Measurements from ENCODE around the gene DNAH1.

DNA sequence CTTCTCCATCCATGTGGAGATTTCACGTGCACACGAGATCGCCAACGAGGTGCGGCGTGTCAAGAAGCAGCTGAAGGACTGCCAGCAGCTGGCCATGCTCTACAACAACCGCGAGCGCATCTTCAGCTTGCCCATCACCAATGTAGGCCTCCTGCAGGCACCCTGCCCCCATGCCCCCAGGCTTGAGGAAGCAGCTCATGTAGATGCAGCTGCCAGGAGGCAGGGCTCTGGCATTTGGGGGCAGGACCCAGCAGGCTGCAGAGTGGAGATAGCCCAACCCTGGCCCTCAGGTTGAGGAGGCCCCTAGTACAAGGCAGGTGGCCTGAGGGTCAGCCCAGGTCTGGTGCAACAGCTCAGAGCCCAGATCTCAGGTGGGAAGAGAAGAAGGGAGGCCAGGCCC, 36.4 kb downstream of the DNAH1 start:
- TF ChIP-seq, protein P1, sequence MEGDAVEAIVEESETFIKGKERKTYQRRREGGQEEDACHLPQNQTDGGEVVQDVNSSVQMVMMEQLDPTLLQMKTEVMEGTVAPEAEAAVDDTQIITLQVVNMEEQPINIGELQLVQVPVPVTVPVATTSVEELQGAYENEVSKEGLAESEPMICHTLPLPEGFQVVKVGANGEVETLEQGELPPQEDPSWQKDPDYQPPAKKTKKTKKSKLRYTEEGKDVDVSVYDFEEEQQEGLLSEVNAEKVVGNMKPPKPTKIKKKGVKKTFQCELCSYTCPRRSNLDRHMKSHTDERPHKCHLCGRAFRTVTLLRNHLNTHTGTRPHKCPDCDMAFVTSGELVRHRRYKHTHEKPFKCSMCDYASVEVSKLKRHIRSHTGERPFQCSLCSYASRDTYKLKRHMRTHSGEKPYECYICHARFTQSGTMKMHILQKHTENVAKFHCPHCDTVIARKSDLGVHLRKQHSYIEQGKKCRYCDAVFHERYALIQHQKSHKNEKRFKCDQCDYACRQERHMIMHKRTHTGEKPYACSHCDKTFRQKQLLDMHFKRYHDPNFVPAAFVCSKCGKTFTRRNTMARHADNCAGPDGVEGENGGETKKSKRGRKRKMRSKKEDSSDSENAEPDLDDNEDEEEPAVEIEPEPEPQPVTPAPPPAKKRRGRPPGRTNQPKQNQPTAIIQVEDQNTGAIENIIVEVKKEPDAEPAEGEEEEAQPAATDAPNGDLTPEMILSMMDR (CRISPR knock-in tag; IDR thresholded peaks at IDR 0.05), result no peak
- TF ChIP-seq, protein P2, sequence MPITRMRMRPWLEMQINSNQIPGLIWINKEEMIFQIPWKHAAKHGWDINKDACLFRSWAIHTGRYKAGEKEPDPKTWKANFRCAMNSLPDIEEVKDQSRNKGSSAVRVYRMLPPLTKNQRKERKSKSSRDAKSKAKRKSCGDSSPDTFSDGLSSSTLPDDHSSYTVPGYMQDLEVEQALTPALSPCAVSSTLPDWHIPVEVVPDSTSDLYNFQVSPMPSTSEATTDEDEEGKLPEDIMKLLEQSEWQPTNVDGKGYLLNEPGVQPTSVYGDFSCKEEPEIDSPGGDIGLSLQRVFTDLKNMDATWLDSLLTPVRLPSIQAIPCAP (CRISPR knock-in tag; IDR thresholded peaks at IDR 0.05; ENCODE audit: low read depth), result no peak
- TF ChIP-seq, protein P3, sequence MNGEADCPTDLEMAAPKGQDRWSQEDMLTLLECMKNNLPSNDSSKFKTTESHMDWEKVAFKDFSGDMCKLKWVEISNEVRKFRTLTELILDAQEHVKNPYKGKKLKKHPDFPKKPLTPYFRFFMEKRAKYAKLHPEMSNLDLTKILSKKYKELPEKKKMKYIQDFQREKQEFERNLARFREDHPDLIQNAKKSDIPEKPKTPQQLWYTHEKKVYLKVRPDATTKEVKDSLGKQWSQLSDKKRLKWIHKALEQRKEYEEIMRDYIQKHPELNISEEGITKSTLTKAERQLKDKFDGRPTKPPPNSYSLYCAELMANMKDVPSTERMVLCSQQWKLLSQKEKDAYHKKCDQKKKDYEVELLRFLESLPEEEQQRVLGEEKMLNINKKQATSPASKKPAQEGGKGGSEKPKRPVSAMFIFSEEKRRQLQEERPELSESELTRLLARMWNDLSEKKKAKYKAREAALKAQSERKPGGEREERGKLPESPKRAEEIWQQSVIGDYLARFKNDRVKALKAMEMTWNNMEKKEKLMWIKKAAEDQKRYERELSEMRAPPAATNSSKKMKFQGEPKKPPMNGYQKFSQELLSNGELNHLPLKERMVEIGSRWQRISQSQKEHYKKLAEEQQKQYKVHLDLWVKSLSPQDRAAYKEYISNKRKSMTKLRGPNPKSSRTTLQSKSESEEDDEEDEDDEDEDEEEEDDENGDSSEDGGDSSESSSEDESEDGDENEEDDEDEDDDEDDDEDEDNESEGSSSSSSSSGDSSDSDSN (CRISPR knock-in tag; IDR thresholded peaks at IDR 0.05), result no peak
- no peak for TF ChIP-seq DNMT3B (CRISPR knock-in tag; conservative IDR thresholded peaks at IDR 0.05)
- no peak for TF ChIP-seq EP300 (IDR thresholded peaks at IDR 0.05; ENCODE audit: low read depth in 2 of 2, low read length in 2 of 2)
- TF ChIP-seq EP300 (CRISPR knock-in tag; IDR thresholded peaks at IDR 0.05; ENCODE audit: borderline replicate concordance), result no peak
- TF ChIP-seq NR2C2 (CRISPR knock-in tag; IDR thresholded peaks at IDR 0.05; ENCODE audit: borderline replicate concordance), result no peak
- no peak for TF ChIP-seq PCBP1 (IDR thresholded peaks at IDR 0.05; ENCODE audit: borderline replicate concordance, low read depth, low read length)
- TF ChIP-seq ZNF780A (CRISPR knock-in tag; IDR thresholded peaks at IDR 0.05), result no peak
